ENCODE data around the gene SART1. TPM values are rescaled to one million over a fixed set of nuclear protein-coding genes. Genes with fewer than 3 reads are reported as not detected.
A peak's percentile ranks its signal among the peaks of the same experiment; 100 is the strongest.
"Not testable (repeated sequence)": the region's sequence is repeated elsewhere in the genome, so short reads cannot be mapped to it uniquely, and the experiment has no call there.

Gene SART1
- total and polyA plus RNA-seq, 4 donors, result 31.4 to 145 (median 48.3) TPM

GRCh38 chr11:65947603-65948125 is 13.9 kb upstream of the SART1 start:
- Histone ChIP-seq H3K9me3 (ENCODE audit: control insufficient read depth in 4 of 4, insufficient read depth in 3 of 4, low read length in 3 of 4) (no peaks in the 10 kb centered on the region), H3K27ac (ENCODE audit: low read depth in 1 of 2, low read length in 1 of 2) (no peak overlapping the region), H3K27me3 (ENCODE audit: control insufficient read depth in 3 of 3, insufficient read depth in 3 of 3, low read length in 2 of 3) (no peaks in the 10 kb centered on the region), H3K4me1 (ENCODE audit: control insufficient read depth in 5 of 5, insufficient read depth in 5 of 5, low read length in 5 of 5) (no peaks in the 10 kb centered on the region), H3K9ac (ENCODE audit: insufficient read depth in 1 of 2, low read length in 2 of 2) (no peak overlapping the region), H3K36me3 (ENCODE audit: control insufficient read depth in 4 of 4, insufficient read depth in 4 of 4, low read length in 4 of 4) (no peaks in the 10 kb centered on the region), H3K4me3 (no peak overlapping the region)
- TF ChIP-seq CTCF (IDR thresholded peaks at IDR 0.05; ENCODE audit: control extremely low read depth, extremely low read depth), result no peak
- WGBS, 2 donors, result 87 to 88% methylated on average over 12 of the region's 12 CpGs
- DNase-seq (no peak), ATAC-seq (ENCODE audit: insufficient read depth, low FRiP score) (no peak)

GRCh38 chr11:65950711-65951110 is 10.8 kb upstream of the SART1 start:
- not testable (repeated sequence) for H3K4me3 ChIP-seq; H3K36me3 ChIP-seq (ENCODE audit: control insufficient read depth in 4 of 4, insufficient read depth in 4 of 4, low read length in 4 of 4); H3K27ac ChIP-seq (ENCODE audit: low read depth in 1 of 2, low read length in 1 of 2); H3K4me1 ChIP-seq (ENCODE audit: control insufficient read depth in 5 of 5, insufficient read depth in 5 of 5, low read length in 5 of 5); H3K9ac ChIP-seq (ENCODE audit: insufficient read depth in 1 of 2, low read length in 2 of 2); H3K27me3 ChIP-seq (ENCODE audit: control insufficient read depth in 3 of 3, insufficient read depth in 3 of 3, low read length in 2 of 3); DNase-seq; ATAC-seq (ENCODE audit: insufficient read depth, low FRiP score); H3K9me3 ChIP-seq (ENCODE audit: control insufficient read depth in 4 of 4, insufficient read depth in 3 of 4, low read length in 3 of 4)
- 95 to 96% methylated on average over 4 to 5 of the region's 5 CpGs for WGBS, 2 donors

GRCh38 chr11:65951641-65952040 is 9.9 kb upstream of the SART1 start:
- H3K27ac ChIP-seq (ENCODE audit: low read depth in 1 of 2, low read length in 1 of 2); ATAC-seq (ENCODE audit: insufficient read depth, low FRiP score); DNase-seq; H3K4me1 ChIP-seq (ENCODE audit: control insufficient read depth in 5 of 5, insufficient read depth in 5 of 5, low read length in 5 of 5); H3K9ac ChIP-seq (ENCODE audit: insufficient read depth in 1 of 2, low read length in 2 of 2); H3K27me3 ChIP-seq (ENCODE audit: control insufficient read depth in 3 of 3, insufficient read depth in 3 of 3, low read length in 2 of 3); H3K36me3 ChIP-seq (ENCODE audit: control insufficient read depth in 4 of 4, insufficient read depth in 4 of 4, low read length in 4 of 4); H3K9me3 ChIP-seq (ENCODE audit: control insufficient read depth in 4 of 4, insufficient read depth in 3 of 4, low read length in 3 of 4); H3K4me3 ChIP-seq: not testable (repeated sequence)
- WGBS, 2 donors, result 44 to 61% methylated on average over 3 of the region's 3 CpGs

- Histone ChIP-seq H3K4me3 (no peak overlapping the region), H3K36me3 (ENCODE audit: control insufficient read depth in 4 of 4, insufficient read depth in 4 of 4, low read length in 4 of 4) (no peaks in the 10 kb centered on the region), H3K9me3 (ENCODE audit: control insufficient read depth in 4 of 4, insufficient read depth in 3 of 4, low read length in 3 of 4) (peaks cover 0 to 2% (median 0%) of the 10 kb centered on the region in 4 donors), H3K9ac (ENCODE audit: insufficient read depth in 1 of 2, low read length in 2 of 2) (peak overlapping the region in 1 of 2 donors; percentile 16), H3K4me1 (ENCODE audit: control insufficient read depth in 5 of 5, insufficient read depth in 5 of 5, low read length in 5 of 5) (no peaks in the 10 kb centered on the region), H3K27ac (ENCODE audit: low read depth in 1 of 2, low read length in 1 of 2) (peak overlapping the region in 1 of 2 donors; percentile 22), H3K27me3 (ENCODE audit: control insufficient read depth in 3 of 3, insufficient read depth in 3 of 3, low read length in 2 of 3) (no peaks in the 10 kb centered on the region)
- DNase-seq (no peak), ATAC-seq (ENCODE audit: insufficient read depth, low FRiP score) (no peak)
- 42 to 76% methylated on average over 6 of the region's 6 CpGs for WGBS, 2 donors
- no peak for TF ChIP-seq CTCF (IDR thresholded peaks at IDR 0.05; ENCODE audit: control extremely low read depth, extremely low read depth)
Measured at GRCh38 chr11:65952052-65952521, 9.4 kb upstream of the SART1 start.
